HG02852 (cell line): ENCODE measurements around the gene IFT88.

Experiments used
- ATAC-seq: cut with Tn5 transposase; IDR thresholded peaks from one replicate; pipeline ENCODE4 v1.9.1; 2021; ENCODE audit warnings: mild to moderate bottlenecking, moderate library complexity; ENCODE audit not compliant: unreplicated experiment

Gene IFT88

GRCh38 chr13:20561741-20562140 lies 5.2 kb upstream of the IFT88 start:
- ATAC-seq: no peak

GRCh38 chr13:20565115-20565736 lies 1.7 kb upstream of the IFT88 start:
- no peak for ATAC-seq

GRCh38 chr13:20566468-20566897 lies 474 bp upstream of the IFT88 start:
- peak; percentile 37 for ATAC-seq

GRCh38 chr13:20567881-20568528 lies 1.0 kb downstream of the IFT88 start:
- ATAC-seq: no peak

GRCh38 chr13:20570517-20570916 lies 3.6 kb downstream of the IFT88 start:
- ATAC-seq: no peak

GRCh38 chr13:20571676-20572075 lies 4.7 kb downstream of the IFT88 start:
- no peak for ATAC-seq

- no peak for ATAC-seq
These were observed 6.2 kb downstream of the IFT88 start for GRCh38 chr13:20573186-20573585.

- no peak for ATAC-seq
These were observed 6.7 kb downstream of the IFT88 start for GRCh38 chr13:20573636-20574035.

GRCh38 chr13:20579191-20579590 lies 12.2 kb downstream of the IFT88 start:
- no peak for ATAC-seq

GRCh38 chr13:20580257-20580656 lies 13.3 kb downstream of the IFT88 start:
- ATAC-seq: no peak

GRCh38 chr13:20582026-20582425 lies 15.1 kb downstream of the IFT88 start:
- ATAC-seq: no peak

- ATAC-seq: no peak
These were observed 16.9 kb downstream of the IFT88 start for GRCh38 chr13:20583803-20584293.

GRCh38 chr13:20585371-20585770 lies 18.4 kb downstream of the IFT88 start:
- ATAC-seq: no peak

- ATAC-seq: no peak
These were observed 21.7 kb downstream of the IFT88 start for GRCh38 chr13:20588529-20589110.

GRCh38 chr13:20590561-20590960 lies 23.6 kb downstream of the IFT88 start:
- ATAC-seq: no peak

GRCh38 chr13:20592606-20593005 lies 25.6 kb downstream of the IFT88 start:
- ATAC-seq: no peak

- no peak for ATAC-seq
These were observed 27.3 kb downstream of the IFT88 start for GRCh38 chr13:20594280-20594679.

- no peak for ATAC-seq
These were observed 40.1 kb downstream of the IFT88 start for GRCh38 chr13:20607015-20607414.

- no peak for ATAC-seq
These were observed 41.6 kb downstream of the IFT88 start for GRCh38 chr13:20608438-20609020.

- ATAC-seq: no peak
These were observed 42.2 kb downstream of the IFT88 start for GRCh38 chr13:20609145-20609544.

- ATAC-seq: no peak
These were observed 43.0 kb downstream of the IFT88 start for GRCh38 chr13:20610006-20610405.
